AG08396 (cell line): ENCODE results near the gene ITPKC.
A peak's percentile ranks its signal among the peaks of the same experiment; 100 is the strongest.

Experiments used
- DNase-seq: peaks from one replicate; pipeline ENCODE4 v3.0.0; 2012; ENCODE audit warnings: low spot score, mixed read lengths

Gene ITPKC

DNA sequence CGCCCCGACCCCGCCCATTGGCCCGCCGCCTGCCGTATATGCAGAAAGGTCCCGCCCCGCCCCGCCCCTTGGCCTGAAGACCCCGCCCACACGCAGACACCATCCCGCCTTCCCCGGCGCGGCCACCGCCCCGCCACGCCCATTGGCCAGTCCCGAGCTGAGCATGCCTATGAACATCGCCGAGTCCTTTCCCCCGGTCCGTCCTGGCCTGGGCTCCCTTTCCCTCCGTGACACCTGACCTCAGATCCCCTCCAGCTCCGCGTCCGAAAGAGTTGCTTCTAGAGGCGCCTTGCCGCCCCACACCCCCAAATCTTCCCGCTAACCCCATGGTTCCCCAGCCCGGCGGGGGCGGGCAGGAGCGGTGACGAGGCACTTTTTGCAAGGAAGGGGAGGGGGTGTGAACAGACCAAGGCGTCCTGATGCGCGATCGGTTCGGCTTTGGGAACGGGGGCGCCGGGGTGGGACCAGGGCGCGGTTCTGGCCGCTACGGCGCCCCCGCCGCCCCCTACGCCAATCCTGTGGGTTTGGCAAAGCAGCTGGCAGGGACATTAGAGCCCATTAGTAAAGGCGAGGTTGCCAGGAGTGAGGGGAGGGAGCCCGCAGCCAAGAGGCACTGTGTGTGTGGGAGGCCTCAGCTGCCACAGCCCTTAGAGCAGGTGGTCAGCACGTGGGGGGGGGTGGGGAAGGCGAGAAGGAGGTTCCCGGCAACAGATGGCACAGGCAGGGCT is 26.1 kb upstream of the ITPKC start:
- DNase-seq = peak; percentile 99

GRCh38 chr19:40691421-40692211 is 25.3 kb upstream of the ITPKC start:
- DNase-seq = no peak

- no peak for DNase-seq
These were observed 24.7 kb upstream of the ITPKC start for GRCh38 chr19:40692212-40692551.

GRCh38 chr19:40693150-40693788 is 23.6 kb upstream of the ITPKC start:
- no peak for DNase-seq

DNA sequence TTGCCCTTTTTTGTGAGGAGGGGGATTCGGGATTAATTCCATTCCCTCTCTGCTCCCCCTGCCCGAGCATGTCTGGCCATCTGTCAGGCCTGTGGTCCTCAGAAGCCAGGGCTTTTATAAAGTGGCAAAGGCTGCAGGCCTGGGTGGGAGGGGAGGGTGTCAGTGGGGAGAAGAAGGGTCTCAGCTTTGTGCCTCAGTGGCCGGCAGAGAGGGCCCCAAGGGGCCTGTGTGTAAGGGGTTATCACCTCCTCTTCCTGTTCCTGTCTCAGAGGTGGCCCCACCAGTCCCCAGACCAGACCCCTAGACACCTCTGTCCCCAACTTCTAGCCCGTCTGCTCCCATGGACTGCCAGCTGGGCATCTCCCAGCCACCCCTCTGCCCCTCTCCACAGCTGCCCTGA is 23.0 kb upstream of the ITPKC start:
- DNase-seq = no peak

- no peak for DNase-seq
These were observed 21.0 kb upstream of the ITPKC start for GRCh38 chr19:40695881-40696280.

- DNase-seq = no peak
These were observed 19.9 kb upstream of the ITPKC start for GRCh38 chr19:40697007-40697406.

GRCh38 chr19:40700083-40700482 is 16.8 kb upstream of the ITPKC start:
- DNase-seq = no peak

DNA sequence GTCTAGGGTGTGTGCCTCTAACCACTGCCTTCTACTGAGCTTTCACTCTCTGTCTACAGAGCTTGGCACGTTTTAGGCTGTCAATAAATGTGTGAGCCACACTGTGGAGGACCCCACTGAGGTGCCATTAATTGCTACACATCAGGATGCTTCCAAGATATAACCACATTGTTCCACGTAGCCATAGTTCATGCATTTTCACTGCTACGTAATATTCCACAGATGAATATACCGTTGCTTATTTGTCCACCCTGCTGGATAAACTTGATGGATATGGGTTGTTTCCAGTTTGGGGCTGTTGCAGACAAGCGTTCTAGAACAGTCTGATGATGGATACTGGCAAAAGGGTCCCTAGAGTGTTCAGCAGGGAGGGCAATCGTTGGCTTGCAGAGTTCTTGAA is 15.2 kb upstream of the ITPKC start:
- DNase-seq = no peak

- no peak for DNase-seq
These were observed 14.4 kb upstream of the ITPKC start for GRCh38 chr19:40702337-40703012.

- no peak for DNase-seq
These were observed 13.7 kb upstream of the ITPKC start for GRCh38 chr19:40703029-40703755.

DNA sequence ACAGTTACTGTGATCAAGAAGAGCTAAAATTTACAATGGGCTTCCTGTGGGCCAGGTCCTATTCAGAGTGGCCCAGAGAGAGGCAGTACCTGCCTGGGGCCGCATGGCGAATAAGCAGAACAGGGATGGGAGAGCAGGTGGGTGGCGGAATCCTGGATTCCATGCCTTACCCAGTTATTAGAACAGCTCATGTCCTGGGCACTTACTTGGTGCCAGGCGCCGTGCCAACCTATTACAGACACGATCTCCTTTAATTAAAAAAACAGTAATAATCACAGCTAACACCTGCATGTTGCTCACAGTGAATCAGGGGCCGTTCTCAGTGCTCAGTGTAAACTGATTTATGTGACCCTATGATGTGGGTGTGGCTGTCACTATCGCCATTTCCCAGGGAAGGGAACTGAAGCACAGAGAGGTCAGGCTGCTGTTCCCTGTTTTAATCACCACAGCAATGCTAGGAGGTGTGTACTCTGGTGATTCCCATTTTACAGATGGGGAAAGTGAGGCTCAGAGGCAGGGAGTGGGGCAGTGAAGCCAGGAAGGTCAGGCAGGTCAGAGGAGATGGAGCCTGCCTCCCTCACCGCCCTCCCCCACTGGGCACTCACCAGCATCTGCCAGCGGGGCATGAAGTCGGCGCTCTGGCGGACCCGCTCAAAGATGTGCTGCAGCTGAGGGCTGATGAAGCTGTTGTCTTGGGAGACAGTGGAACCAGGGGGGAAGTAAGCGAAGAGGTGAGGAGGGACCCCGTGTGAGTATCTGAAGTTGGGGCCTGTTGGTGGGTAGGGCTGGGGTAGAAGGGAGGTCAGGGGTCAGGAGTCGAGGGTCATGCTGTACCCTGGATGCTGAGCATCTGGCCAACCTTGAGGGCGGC is 12.2 kb upstream of the ITPKC start:
- DNase-seq = no peak

GRCh38 chr19:40705362-40705651 is 11.6 kb upstream of the ITPKC start:
- no peak for DNase-seq

GRCh38 chr19:40705950-40706619 is 10.8 kb upstream of the ITPKC start:
- no peak for DNase-seq

DNA sequence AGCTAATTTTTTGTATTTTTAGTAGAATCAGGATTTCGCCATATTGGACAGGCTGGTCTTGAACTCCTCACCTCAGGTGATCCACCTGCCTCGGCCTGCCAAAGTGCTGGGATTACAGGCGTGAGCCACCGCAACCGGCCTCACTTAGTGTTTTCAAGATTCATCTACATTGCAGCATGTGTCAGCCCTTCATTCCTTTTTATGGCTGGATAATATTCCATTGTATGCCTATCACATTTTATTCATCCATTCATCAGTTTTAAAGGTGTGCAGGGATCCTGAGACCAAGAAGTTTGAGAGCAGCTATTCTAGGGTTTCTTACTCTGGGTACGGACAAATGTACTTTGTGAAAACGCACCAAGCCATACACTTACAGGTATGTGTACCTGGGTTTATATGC is 9.3 kb upstream of the ITPKC start:
- DNase-seq = no peak

DNA sequence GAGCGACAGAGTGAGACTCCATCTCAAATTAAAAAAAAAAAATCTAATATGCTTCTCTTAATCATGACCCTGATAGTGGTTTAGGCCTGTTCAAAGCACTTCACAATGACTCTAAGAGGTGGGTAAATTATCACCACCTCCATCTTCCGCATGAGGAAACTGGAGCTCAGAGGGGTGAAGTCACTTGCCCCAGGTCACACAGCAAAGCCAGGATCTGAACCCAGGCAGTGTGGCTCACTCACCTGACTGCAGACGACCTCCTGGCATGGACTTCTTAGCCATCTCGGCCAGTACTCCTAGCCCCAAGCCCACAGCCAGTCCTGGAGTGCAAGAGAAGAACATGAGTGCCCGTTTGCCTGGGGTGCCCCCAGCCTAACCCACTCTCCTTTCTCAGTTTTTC is 7.1 kb upstream of the ITPKC start:
- DNase-seq = no peak

GRCh38 chr19:40713939-40714338 is 3.0 kb upstream of the ITPKC start:
- DNase-seq = no peak

DNA sequence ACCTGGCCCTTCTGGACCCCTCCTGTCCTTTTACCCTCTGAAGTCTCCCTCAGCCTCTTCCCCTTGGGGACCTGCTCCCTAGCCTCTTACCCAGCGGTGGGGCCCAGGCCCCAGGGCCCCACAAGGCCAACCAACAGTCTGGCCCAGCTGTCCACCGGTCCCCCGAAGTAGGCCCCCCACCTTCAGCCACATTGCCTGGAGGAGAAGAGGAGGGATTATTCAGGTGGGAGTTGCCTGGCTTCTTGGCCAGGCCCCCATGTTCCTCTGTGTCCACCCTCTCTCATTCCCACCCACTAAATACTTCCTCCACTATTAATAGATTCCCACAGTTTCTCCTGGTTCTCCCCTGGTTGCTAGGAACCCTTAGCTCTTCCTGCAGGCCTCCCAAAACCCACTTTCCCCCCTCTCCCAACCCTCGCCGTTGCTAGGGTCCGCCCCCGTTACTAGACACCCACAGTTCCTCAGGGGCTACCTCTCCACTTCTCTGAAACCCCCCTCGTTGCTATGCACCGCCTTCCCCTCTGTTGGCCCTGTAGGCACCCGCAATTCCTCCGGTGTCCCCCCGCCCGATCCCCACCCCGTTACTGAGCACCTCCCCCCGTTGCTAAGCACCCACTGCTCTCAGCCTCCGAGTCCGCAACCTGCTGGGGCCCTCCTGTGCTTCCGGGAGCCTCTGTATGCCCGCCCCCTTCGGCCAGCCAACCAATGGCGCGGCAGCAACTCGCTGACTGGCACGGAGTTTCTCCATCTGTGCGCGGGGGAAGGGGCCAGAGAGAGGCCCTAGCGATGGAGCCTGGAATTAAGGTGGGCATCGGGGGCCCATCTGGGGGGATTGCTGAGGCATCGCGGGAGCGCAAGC is 2.2 kb upstream of the ITPKC start:
- peak; percentile 93 for DNase-seq

DNA sequence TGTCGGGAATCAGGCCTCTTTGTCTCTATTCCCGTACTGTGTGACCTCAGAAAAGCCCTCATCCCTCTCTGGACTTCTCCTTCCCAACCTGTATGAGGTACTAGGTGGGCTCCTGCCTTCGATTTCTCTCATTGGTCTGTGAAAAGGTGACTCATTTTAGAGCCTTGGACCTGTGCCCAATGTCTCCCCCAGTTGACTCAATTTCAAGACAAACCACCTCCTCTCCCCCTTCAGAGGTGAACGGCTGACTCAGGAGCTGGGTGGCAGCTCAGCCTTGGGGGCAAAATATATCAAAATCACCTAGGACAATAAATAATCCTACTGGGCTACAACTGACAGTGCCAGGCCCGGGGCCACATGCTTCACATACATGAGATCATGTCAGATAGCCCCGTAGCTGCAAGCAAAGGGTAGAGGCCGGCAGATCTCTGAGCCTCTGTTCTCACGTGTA is 856 bp upstream of the ITPKC start:
- peak; percentile 56 for DNase-seq
